ENCODE measurements around the gene RHOV. TPM values are rescaled to one million over a fixed set of nuclear protein-coding genes. Genes with fewer than 3 reads are reported as not detected.

RHOV gene, protein sequence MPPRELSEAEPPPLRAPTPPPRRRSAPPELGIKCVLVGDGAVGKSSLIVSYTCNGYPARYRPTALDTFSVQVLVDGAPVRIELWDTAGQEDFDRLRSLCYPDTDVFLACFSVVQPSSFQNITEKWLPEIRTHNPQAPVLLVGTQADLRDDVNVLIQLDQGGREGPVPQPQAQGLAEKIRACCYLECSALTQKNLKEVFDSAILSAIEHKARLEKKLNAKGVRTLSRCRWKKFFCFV
- 0.16 and 0.63 TPM in 2 replicates for total RNA-seq

DNA sequence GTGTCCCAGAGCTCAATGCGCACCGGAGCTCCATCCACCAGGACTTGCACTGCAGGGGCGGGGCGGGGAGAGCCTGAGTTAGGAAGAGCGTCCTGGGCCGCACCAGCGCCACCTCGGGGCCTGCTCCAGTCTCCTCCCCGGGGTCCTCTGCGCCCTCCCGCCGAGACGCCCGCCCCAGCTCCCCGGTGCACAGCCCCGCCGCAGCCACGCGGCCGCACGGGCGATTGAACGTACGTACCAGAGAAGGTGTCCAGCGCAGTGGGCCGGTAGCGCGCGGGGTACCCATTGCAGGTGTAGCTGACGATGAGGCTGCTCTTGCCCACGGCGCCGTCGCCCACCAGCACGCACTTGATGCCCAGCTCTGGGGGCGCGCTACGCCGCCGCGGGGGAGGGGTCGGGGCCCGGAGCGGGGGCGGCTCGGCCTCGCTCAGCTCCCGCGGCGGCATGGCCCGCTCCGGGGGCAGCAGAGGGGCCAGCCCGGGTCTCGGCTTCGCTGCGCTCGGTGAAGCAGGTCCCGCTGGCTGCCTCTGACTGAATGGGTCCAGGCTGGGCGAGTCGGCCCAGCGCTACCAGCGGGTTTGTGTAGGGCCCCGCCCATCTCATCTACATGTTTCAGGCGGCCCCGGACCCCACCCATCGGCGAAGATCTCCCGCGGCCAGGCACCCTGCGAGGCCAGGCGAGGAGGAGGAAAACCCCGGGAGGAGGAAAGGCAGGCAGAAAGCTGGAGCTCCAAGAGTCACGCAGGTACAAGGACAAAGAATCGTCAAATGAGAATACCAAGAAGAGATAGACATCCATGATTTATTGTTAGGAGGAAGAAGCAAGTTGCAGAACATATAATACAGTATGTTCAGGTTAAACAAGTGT lies at the start of gene RHOV:
TSS of gene RHOV (minus strand) at position 541 of the 868 bp plus-strand sequence. CDS start at position 446, 95 bp downstream.

DNA sequence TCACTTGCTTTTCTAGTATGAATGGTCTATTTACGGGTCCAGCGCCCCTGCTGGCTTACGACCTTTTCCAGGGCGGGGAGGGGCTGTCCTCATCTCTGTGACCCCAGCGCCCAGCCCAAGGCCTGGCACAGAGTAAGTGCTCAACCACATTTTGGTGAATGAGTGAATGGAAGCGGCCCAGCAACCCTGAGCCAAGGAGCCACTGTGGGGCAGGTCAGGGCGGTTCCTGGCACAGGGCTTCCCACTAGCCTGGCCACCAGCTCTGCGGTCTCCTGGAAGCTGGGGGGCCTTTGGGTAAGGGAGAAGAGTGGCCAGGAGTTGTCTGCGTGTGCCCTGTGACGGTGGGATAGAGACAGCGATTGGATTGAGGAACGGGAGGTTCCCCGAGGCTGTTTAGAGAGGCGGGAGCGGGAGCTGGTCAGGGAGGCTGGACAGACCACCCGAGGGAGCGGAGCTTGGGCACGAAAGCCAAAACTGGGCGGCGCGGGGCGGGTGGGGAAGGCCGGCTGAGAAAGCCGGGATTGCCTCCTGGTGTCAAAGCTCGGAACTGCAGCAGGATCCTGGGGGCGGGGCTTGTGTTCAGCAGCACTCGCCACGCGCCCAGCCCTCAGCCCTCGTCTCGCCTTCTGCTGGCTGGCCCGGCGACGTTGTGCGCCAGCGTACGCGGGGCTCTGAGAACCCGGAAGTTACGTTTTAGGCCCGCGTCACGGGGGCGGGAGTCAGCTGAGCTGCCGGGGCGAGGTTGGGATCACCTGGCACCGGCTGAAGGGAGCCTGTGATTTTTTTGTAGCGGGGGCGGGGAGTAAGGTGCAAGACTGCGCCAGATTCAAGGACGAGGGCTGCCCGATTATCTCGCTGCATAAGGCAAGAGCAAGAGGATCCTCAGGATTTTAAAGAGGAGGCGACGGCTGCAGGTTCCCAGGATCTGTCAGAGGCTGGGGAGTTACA lies 20.0 kb upstream of the RHOV start, which contains the start of gene VPS18:
TSS of gene VPS18 (plus strand) at position 718 of the 948 bp plus-strand sequence. CDS start 319 bp downstream, outside the sequence.

DNA sequence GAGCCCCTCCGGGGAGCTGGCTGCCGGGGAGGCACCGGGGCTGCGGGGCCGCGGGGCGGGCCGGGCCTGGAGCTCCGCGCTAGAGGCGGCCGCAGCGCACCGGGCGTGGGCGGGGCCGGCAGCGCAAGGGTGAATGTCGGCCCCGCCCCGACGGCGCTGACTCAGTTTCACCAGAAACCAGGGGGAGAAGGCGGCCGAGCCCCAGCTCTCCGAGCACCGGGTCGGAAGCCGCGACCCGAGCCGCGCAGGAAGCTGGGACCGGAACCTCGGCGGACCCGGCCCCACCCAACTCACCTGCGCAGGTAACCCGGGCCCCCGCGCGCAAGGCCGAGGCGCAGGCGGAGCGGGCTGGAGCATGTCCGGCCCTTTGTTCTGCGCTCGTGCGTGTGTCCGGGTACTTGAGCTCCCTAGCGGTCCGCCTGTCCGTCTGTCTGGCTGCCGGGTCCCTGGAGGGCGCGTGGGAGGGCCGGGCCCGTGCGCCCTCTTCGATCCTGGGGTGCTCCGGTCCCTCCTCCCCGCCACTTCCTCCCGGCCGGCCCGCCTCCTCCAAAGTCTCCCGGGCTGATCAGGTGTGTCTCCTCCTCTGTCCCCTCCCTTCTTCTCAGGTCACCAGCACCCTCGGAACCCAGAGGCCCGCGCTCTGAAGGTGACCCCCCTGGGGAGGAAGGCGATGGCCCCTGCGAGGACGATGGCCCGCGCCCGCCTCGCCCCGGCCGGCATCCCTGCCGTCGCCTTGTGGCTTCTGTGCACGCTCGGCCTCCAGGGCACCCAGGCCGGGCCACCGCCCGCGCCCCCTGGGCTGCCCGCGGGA lies 29.9 kb downstream of the RHOV start, which contains the start of gene SPINT1:
TSS of gene SPINT1 (plus strand) at position 164 of the 811 bp plus-strand sequence. CDS start at position 671, 507 bp downstream.

DNA sequence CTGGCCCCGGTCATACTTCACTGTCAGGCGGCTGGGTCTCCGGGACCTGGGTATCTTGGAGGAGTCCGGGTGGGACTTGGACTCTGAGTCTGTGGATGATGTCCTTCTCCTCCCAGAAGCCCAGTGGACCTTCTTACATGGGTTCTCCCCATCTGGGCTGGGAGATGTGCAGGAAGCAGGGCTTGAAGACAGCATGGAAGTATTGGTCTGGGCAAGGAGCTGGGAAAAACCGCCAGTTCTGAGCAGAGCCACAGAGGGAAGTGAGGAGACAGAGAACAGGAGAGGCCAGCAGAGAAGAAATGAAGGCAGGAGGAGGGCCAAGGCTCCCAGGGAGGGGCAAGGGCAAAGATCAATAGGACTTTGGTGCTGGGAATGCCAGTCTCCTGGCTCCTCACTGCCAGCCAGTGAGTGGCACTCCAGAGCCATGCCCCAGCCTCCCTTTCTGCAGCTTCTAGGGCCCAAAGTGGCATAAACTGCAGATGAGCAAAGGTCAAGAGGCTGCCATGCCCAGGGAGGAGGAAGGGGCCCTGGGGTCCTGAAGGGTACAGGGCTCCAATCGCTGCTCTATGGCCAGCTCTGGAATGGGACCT lies 45.5 kb downstream of the RHOV start, which contains the start of gene PPP1R14D:
TSS of gene PPP1R14D (minus strand) at position 262 of the 590 bp plus-strand sequence. CDS start at position 195, 67 bp downstream.

Other genes with a start within 250 kb of the RHOV start
- 3.7 and 12.7 TPM in 2 replicates for gene RAD51, start 179.1 kb downstream of the RHOV start, total RNA-seq
- gene RMDN3, start 119.0 kb downstream of the RHOV start, total RNA-seq, result 14.3 and 16.1 TPM in 2 replicates
- gene GCHFR, start 110.2 kb downstream of the RHOV start, total RNA-seq, result 24.9 and 91.1 TPM in 2 replicates
- 0.16 and 0.63 TPM in 2 replicates for gene C15orf62, start 104.3 kb downstream of the RHOV start, total RNA-seq
- gene ZFYVE19, start 67.1 kb downstream of the RHOV start, total RNA-seq, result 23.2 and 30.5 TPM in 2 replicates
- gene DNAJC17, start 66.8 kb downstream of the RHOV start, total RNA-seq, result 32.7 and 34.9 TPM in 2 replicates
- not detected in 2 replicates for gene PPP1R14D, start 45.5 kb downstream of the RHOV start, total RNA-seq
- 64.9 and 128 TPM in 2 replicates for gene SPINT1, start 30.2 kb downstream of the RHOV start, total RNA-seq
- 32.6 and 48.0 TPM in 2 replicates for gene VPS18, start 20.2 kb upstream of the RHOV start, total RNA-seq
- gene DLL4, start 55.1 kb upstream of the RHOV start, total RNA-seq, result 0.13 TPM in 1 of 2 replicates, not detected in the other
- gene CHAC1, start 79.2 kb upstream of the RHOV start, total RNA-seq, result 47.9 and 73.2 TPM in 2 replicates
- 17.6 and 33.4 TPM in 2 replicates for gene INO80, start 242.0 kb upstream of the RHOV start, total RNA-seq